Measurements from ENCODE around the gene PDCD1.

- no peak for TF ChIP-seq CTCF (IDR thresholded peaks at IDR 0.05)
- no peak for TF ChIP-seq POLR2A (IDR thresholded peaks at IDR 0.05)
Observed at GRCh38 chr2:241834527-241835210, 24.0 kb downstream of the PDCD1 start.

All from suprapubic skin (tissue), 3 donors.